Measurements from ENCODE around the gene MBNL2. TPM values are rescaled to one million over a fixed set of nuclear protein-coding genes. Genes with fewer than 3 reads are reported as not detected.

MBNL2 gene
- total RNA-seq, 1 experiment from 2014 or later = 0.17 TPM

GRCh38 chr13:97182111-97182890 is 39.8 kb upstream of the MBNL2 start:
- Histone ChIP-seq H2AFZ (ENCODE audit: low read length) (no peak overlapping the region), H3K56ac (ENCODE audit: insufficient read length, low read depth, low read length) (no peak overlapping the region), H3T11ph (ENCODE audit: low read length) (no peak overlapping the region), H3K23ac (ENCODE audit: insufficient read length, low read depth, low read length) (no peak overlapping the region), H2BK5ac (ENCODE audit: insufficient read length, low read length) (no peak overlapping the region), H3K27ac (ENCODE audit: insufficient read length, low read depth, low read length) (no peak overlapping the region), H2BK20ac (ENCODE audit: low read depth, low read length, poor library complexity, severe bottlenecking) (no peak overlapping the region), H3K27me3 (ENCODE audit: insufficient read depth, low read length) (no peaks in the 10 kb centered on the region), H3K18ac (ENCODE audit: insufficient read length, low read depth, low read length) (no peak overlapping the region), H2BK15ac (ENCODE audit: low read depth, low read length) (no peak overlapping the region), H4K5ac (ENCODE audit: insufficient read length, low read depth, low read length) (no peak overlapping the region), H3K79me2 (ENCODE audit: insufficient read depth, low read length) (no peaks in the 10 kb centered on the region), H3K4ac (ENCODE audit: low read depth, low read length) (no peak overlapping the region), H3K4me2 (ENCODE audit: insufficient read depth, insufficient read length, low read length) (no peak overlapping the region), H3K79me1 (ENCODE audit: insufficient read depth, low read depth, low read length, poor library complexity, severe bottlenecking) (no peaks in the 10 kb centered on the region), H3K23me2 (ENCODE audit: insufficient read length, low read depth, low read length, poor library complexity, severe bottlenecking) (no peaks in the 10 kb centered on the region), H3K14ac (ENCODE audit: insufficient read depth, low read length) (no peak overlapping the region), H2BK120ac (ENCODE audit: low read depth, low read length, poor library complexity, severe bottlenecking) (no peak overlapping the region), H4K8ac (replicated peaks; ENCODE audit: insufficient read length, low read depth, low read length) (no peak overlapping the region), H2BK12ac (ENCODE audit: insufficient read length, low read depth, low read length) (no peak overlapping the region), H3K9me3 (ENCODE audit: control insufficient read depth, low read depth, low read length) (no peaks in the 10 kb centered on the region), H4K91ac (ENCODE audit: insufficient read length, low read depth, low read length) (no peak overlapping the region), H3K4me1 (ENCODE audit: insufficient read depth, low read length) (no peaks in the 10 kb centered on the region), H3K9ac (ENCODE audit: extremely low read depth, insufficient read length, low read length) (no peak overlapping the region), H2AK5ac (ENCODE audit: insufficient read length, low read length) (no peak overlapping the region), H4K20me1 (ENCODE audit: control insufficient read depth, insufficient read depth, insufficient read length) (no peaks in the 10 kb centered on the region)
- no CpG with 5 or more reads among the region's 6 CpGs for WGBS (ENCODE audit: extremely low coverage, insufficient read length, low lambda C conversion rate)
- H3K27ac Mint-ChIP-seq = no peak overlapping the region
- no peak for TF ChIP-seq CTCF (conservative IDR thresholded peaks at IDR 0.05)
- no peak for DNase-seq
- no peaks in the 10 kb centered on the region for H3K4me1 Mint-ChIP-seq
- no peaks in the 10 kb centered on the region for H3K36me3 Mint-ChIP-seq (ENCODE audit: insufficient read depth in 1 of 3, low read depth in 3 of 3)
- H3K4me3 Mint-ChIP-seq = no peak overlapping the region
- no peaks in the 10 kb centered on the region for H3K9me3 Mint-ChIP-seq
- peaks cover 55% of the 10 kb centered on the region for H3K27me3 Mint-ChIP-seq (ENCODE audit: low read depth)

All from H9 (cell line).